Esophagus mucosa (tissue), 1 donor: ENCODE data around the gene SHH. TPM values are rescaled to one million over a fixed set of nuclear protein-coding genes. Genes with fewer than 3 reads are reported as not detected.

Experiments
- ATAC-seq: fragments of 200-7000 bp; cut with Tn5 transposase; one replicate; pipeline ENCODE4 v1.9.1; 2020
- total RNA-seq: library from RNA; stranded (reverse); gene quantifications from one replicate; pipeline ENCODE4 v1.2.4, GENCODE V29; 2023
- donor health status: DM: yes; HTN: yes; CAD: no.

The SHH gene
- total RNA-seq, 1 donor from 2014 or later: not detected

GRCh38 chr7:155804897-155805825, 7.1 kb downstream of the SHH start:
- ATAC-seq: peak; percentile 75

- ATAC-seq: no peak
Measured at GRCh38 chr7:155804431-155804831, 7.8 kb downstream of the SHH start.

GRCh38 chr7:155803418-155804376, 8.6 kb downstream of the SHH start:
- peak; percentile 27 for ATAC-seq

- no peak for ATAC-seq
Measured at GRCh38 chr7:155802906-155803417, 9.3 kb downstream of the SHH start.

- ATAC-seq: no peak
Measured at GRCh38 chr7:155802291-155802690, 10.0 kb downstream of the SHH start.

- ATAC-seq: no peak
Measured at GRCh38 chr7:155800741-155801267, 11.5 kb downstream of the SHH start.

- ATAC-seq: no peak
Measured at GRCh38 chr7:155800301-155800700, 12.0 kb downstream of the SHH start.

- peak; percentile 50 for ATAC-seq
Measured at GRCh38 chr7:155799514-155799913, 12.7 kb downstream of the SHH start.

- no peak for ATAC-seq
Measured at GRCh38 chr7:155798673-155799439, 13.4 kb downstream of the SHH start.

GRCh38 chr7:155797262-155798250, 14.7 kb downstream of the SHH start:
- no peak for ATAC-seq

- ATAC-seq: peak; percentile 75
Measured at GRCh38 chr7:155796381-155797261, 15.6 kb downstream of the SHH start.

GRCh38 chr7:155795951-155796350, 16.3 kb downstream of the SHH start:
- ATAC-seq: no peak

- ATAC-seq: no peak
Measured at GRCh38 chr7:155795401-155795800, 16.9 kb downstream of the SHH start.

- no peak for ATAC-seq
Measured at GRCh38 chr7:155794196-155794595, 18.1 kb downstream of the SHH start.

GRCh38 chr7:155793720-155794119, 18.5 kb downstream of the SHH start:
- peak; percentile 72 for ATAC-seq

GRCh38 chr7:155792999-155793560, 19.2 kb downstream of the SHH start:
- ATAC-seq: no peak

- no peak for ATAC-seq
Measured at GRCh38 chr7:155792315-155792960, 19.8 kb downstream of the SHH start.

- no peak for ATAC-seq
Measured at GRCh38 chr7:155791836-155792235, 20.4 kb downstream of the SHH start.
